GM12873 (cell line): ENCODE results near the gene DMTF1.

ENCODE experiments used
- CTCF ChIP-seq: IDR thresholded peaks from 2 replicates; pipeline ENCODE4 v1.5.1; 2012; ENCODE audit warnings: low read depth, mild to moderate bottlenecking, moderate library complexity, low read length, control low read depth; ENCODE audit not compliant: insufficient read depth; ENCODE audit errors: missing control alignments

The DMTF1 gene

DNA sequence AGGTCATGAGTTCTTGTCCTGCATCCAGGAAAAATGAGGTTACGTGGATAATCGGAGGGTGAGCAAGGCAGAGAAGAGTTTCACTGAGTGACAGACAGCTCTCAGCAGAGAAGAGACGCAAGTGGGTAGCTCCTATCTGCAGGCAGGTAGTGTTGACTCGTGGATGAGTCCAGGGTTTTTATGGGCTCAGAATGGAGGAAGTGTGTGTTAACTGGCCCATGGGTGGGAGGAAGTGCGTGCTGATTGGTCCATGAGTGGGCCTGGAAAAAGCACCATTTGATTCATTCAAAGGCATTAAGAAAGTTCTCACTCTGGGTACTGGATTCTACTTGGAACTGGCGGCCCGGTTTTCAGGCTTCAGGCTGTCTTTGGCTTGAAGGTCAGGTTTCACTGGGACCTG is 4.8 kb upstream of the DMTF1 start:
- no peak for TF ChIP-seq CTCF

GRCh38 chr7:87148332-87148955 is 3.8 kb upstream of the DMTF1 start:
- peak; percentile 62 for TF ChIP-seq CTCF

GRCh38 chr7:87151002-87151728 is 1.1 kb upstream of the DMTF1 start:
- TF ChIP-seq CTCF, result no peak

GRCh38 chr7:87151729-87152111 is 533 bp upstream of the DMTF1 start:
- TF ChIP-seq CTCF, result no peak

GRCh38 chr7:87152897-87153641 is 816 bp downstream of the DMTF1 start:
- TF ChIP-seq CTCF, result no peak

DNA sequence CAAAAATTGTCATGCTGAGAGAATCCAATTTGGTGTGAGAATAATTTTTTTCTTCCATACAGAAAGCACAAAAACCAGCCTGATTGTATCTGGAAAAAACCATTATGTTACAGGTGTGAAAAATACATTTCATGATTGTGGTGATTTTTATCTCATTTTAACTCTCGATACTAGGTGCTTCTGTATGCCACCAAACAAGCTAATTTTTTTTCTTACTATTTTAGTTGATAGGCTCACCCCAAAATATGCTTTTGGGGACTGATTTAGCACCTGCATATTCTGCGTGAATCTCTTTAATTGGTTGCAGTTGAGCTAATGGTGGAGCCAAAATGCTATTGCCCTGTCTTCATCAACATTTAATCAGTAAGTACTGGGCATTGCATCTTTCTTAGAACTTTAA is 1.9 kb downstream of the DMTF1 start:
- no peak for TF ChIP-seq CTCF

DNA sequence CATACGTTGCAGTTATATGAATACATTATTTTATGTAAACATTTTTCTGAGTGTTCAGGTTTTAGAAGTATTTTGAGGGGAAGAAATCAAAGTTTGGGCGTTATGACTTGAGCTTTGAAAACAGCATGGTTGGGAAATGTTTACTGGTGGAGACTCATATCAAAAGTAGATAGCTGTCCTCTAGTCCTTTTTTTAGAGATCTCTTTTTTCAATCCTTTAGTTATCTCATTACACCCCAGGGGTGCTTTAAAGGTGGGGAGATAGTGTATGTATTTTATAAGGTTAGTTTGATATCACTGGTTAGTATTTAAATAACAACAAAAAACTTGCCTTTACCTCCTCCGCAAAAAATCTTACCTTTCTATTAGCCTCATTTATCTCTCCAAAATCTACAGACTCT is 2.3 kb downstream of the DMTF1 start:
- TF ChIP-seq CTCF, result no peak
